Neural progenitor cell (in vitro differentiated cells): ENCODE measurements around the gene MTCL1.

Experiments used
- EZH2 ChIP-seq: fragments of 200-600 bp; sonication (generic); IDR thresholded peaks from 2 replicates; pipeline ENCODE4 v1.6.1; 2017; ENCODE audit warnings: antibody characterized with exemption, mild to moderate bottlenecking, moderate library complexity
- TF ChIP-seq, protein P1 (sequence below): fragments of 200-600 bp; sonication (generic); IDR thresholded peaks from 2 replicates; pipeline ENCODE4 v1.5.1; 2017; ENCODE audit warnings: antibody characterized with exemption, mild to moderate bottlenecking

DNA sequence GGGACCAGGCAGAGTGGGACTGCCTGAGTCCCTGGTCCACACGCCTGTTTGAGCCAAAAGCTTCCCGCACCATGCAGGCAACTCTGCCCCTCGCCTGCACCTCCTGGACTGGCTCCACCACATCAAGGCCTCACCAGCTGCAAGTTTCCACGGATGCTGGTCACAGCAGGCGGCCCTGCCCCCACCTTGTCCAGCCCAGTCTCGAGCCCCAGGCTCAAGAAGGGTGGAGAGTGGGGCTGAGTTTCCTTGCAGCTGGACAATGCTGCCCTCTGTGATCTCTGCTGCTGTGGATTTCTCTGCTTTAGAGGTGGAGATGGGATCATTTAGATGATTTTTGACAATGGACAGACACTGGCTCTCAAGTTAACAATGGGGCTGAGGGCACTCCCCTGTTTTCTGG is 74.9 kb downstream of the MTCL1 start:
- TF ChIP-seq, protein P1, sequence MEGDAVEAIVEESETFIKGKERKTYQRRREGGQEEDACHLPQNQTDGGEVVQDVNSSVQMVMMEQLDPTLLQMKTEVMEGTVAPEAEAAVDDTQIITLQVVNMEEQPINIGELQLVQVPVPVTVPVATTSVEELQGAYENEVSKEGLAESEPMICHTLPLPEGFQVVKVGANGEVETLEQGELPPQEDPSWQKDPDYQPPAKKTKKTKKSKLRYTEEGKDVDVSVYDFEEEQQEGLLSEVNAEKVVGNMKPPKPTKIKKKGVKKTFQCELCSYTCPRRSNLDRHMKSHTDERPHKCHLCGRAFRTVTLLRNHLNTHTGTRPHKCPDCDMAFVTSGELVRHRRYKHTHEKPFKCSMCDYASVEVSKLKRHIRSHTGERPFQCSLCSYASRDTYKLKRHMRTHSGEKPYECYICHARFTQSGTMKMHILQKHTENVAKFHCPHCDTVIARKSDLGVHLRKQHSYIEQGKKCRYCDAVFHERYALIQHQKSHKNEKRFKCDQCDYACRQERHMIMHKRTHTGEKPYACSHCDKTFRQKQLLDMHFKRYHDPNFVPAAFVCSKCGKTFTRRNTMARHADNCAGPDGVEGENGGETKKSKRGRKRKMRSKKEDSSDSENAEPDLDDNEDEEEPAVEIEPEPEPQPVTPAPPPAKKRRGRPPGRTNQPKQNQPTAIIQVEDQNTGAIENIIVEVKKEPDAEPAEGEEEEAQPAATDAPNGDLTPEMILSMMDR: no peak
- no peak for TF ChIP-seq EZH2
